Right lobe of liver (tissue), 4 donors: ENCODE results near the gene EHBP1L1.

ENCODE experiments used
- POLR2A ChIP-seq: fragments of 450-650 bp; IDR thresholded peaks from one replicate; pipeline ENCODE4 v1.6.1; 2017; ENCODE audit warnings: antibody characterized with exemption, mild to moderate bottlenecking
- TF ChIP-seq, protein P1 (sequence below), 4 donors: fragments of 200-600 bp in 3 of 4; fragments of 450-650 bp in 1 of 4; IDR thresholded peaks; one replicate each; pipeline versions ENCODE4 v1.5.1 to v1.8.0; 2016 to 2022; ENCODE audit warnings: antibody characterized with exemption in 4 of 4, mild to moderate bottlenecking in 2 of 4
- donor health status: DM: no; HTN: no; CAD: no.
- donor health status: DM: no; HTN: no; CAD: no.
- donor health status: DM: no; HTN: yes; CAD: no.

DNA sequence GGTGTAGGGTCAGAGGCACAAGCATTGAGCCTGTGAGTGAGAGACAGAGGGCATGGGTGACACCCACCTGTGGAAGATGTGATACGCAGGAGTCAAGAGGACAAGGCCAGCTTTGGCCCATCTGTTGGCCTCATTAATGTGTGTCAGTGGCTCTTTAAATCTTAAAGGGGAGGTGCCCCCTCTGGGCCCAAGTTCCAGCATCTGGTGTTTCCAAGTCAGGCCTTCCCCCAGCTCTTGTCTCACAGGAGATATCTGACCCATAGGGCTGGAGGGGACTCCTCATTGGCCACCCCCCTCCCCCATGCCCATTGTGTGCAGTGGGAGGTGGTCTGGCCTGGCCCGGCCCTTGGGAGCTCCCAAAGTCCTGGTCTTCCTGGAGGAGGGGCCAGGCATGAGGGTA, 10.8 kb downstream of the EHBP1L1 start:
- TF ChIP-seq, protein P1, sequence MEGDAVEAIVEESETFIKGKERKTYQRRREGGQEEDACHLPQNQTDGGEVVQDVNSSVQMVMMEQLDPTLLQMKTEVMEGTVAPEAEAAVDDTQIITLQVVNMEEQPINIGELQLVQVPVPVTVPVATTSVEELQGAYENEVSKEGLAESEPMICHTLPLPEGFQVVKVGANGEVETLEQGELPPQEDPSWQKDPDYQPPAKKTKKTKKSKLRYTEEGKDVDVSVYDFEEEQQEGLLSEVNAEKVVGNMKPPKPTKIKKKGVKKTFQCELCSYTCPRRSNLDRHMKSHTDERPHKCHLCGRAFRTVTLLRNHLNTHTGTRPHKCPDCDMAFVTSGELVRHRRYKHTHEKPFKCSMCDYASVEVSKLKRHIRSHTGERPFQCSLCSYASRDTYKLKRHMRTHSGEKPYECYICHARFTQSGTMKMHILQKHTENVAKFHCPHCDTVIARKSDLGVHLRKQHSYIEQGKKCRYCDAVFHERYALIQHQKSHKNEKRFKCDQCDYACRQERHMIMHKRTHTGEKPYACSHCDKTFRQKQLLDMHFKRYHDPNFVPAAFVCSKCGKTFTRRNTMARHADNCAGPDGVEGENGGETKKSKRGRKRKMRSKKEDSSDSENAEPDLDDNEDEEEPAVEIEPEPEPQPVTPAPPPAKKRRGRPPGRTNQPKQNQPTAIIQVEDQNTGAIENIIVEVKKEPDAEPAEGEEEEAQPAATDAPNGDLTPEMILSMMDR (IDR thresholded peaks at IDR 0.05): no peak
- no peak for TF ChIP-seq POLR2A
